B cell (primary cell): ENCODE measurements around the gene GINS2.

Experiments
- CTCF ChIP-seq: fragments of 200-600 bp; IDR thresholded peaks from one replicate; pipeline ENCODE4 v1.8.0; 2022; ENCODE audit warnings: antibody characterized with exemption, mild to moderate bottlenecking
- EZH2 ChIP-seq: IDR thresholded peaks from 2 replicates; pipeline ENCODE4 v1.6.1; 2012; ENCODE audit warnings: borderline replicate concordance, low read depth, mild to moderate bottlenecking, moderate library complexity, low read length; ENCODE audit not compliant: insufficient read depth, poor library complexity, severe bottlenecking

GRCh38 chr16:85689285-85689949 is 663 bp upstream of the GINS2 start:
- no peak for TF ChIP-seq CTCF
- TF ChIP-seq EZH2, result no peak
